ENCODE measurements around the gene AMOTL1.

Gene AMOTL1

DNA sequence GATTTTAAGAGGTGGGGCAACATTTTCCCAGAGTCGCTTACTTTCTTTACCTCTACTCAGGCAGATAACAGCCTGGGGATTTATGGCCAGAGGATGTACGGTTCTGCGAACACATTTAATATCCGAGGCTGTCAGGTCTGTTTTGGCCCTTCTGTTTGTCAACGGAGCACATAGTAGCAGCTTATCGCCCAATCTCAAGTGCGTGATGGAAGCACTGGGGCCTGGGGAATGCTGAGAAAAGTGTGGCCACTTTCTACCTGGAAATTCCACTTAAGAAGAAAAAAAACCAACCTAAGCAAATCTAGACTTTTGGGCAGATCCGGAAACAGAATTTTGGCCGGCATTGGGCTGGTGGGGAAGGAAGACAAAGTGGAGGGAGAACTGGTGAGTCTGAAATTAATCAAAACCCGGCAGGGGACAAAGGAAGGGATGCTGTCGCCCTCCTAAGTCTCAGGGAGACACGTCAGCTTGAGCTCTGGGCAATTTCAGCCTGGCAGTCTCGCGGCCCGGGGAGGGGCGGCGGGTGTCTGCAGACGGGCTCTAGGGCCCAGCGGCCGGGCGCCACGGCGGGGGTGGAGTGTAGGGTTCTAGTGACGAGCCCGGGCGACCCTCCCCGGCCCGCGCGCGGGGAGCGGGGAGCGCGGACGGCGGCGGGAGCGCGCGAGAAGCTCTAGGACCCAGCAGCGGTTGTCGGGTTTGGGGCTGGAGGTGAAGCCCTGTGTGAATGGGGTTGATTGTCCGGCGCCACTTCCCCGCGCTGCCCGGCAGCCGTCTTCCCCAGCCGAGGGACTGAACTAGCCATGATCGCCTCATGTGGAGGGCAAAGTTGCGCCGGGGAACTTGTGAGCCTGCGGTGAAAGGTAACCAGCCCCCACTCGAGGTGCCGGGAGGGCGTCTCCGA, at the start of gene AMOTL1:
Gene AMOTL1, plus strand, starts transcription at position 656 of the 901 bp plus-strand sequence. Its CDS starts 156 bp downstream, at position 812.
- Histone ChIP-seq H3K27me3 (ENCODE audit: control insufficient read depth, low read length) (peaks cover 5% of the 10 kb centered on the region; the same call in 1 of the 2 replicates), H3K27ac (ENCODE audit: low read depth, low read length) (no peak within 1 kb of the TSS), H3K4me3 (ENCODE audit: low read length) (no peak within 1 kb of the TSS), H4K20me1 (ENCODE audit: control insufficient read depth, insufficient read depth, low read depth, low read length) (no peaks in the 10 kb centered on the region), H3K4me2 (ENCODE audit: low read length) (no peak within 1 kb of the TSS), H3K36me3 (ENCODE audit: control insufficient read depth, low read length) (no peaks in the 10 kb centered on the region), H3K9me2 (replicated peaks; ENCODE audit: control insufficient read depth, low read length) (no peaks in the 10 kb centered on the region), H3K9me3 (ENCODE audit: control insufficient read depth, insufficient read depth, low read length) (no peaks in the 10 kb centered on the region), H3F3A (ENCODE audit: control insufficient read depth, insufficient read depth) (no peaks in the 10 kb centered on the region), H3K79me2 (ENCODE audit: control insufficient read depth, low read length) (no peaks in the 10 kb centered on the region), H3K4me1 (ENCODE audit: control insufficient read depth, low read length) (no peaks in the 10 kb centered on the region)
- TF ChIP-seq EZH2phosphoT487 (IDR thresholded peaks at IDR 0.05; ENCODE audit: borderline replicate concordance, low read length) = no peak
- TF ChIP-seq, protein P1, sequence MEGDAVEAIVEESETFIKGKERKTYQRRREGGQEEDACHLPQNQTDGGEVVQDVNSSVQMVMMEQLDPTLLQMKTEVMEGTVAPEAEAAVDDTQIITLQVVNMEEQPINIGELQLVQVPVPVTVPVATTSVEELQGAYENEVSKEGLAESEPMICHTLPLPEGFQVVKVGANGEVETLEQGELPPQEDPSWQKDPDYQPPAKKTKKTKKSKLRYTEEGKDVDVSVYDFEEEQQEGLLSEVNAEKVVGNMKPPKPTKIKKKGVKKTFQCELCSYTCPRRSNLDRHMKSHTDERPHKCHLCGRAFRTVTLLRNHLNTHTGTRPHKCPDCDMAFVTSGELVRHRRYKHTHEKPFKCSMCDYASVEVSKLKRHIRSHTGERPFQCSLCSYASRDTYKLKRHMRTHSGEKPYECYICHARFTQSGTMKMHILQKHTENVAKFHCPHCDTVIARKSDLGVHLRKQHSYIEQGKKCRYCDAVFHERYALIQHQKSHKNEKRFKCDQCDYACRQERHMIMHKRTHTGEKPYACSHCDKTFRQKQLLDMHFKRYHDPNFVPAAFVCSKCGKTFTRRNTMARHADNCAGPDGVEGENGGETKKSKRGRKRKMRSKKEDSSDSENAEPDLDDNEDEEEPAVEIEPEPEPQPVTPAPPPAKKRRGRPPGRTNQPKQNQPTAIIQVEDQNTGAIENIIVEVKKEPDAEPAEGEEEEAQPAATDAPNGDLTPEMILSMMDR (IDR thresholded peaks at IDR 0.05; ENCODE audit: low read depth, low read length, poor library complexity, severe bottlenecking) = no peak

DNA sequence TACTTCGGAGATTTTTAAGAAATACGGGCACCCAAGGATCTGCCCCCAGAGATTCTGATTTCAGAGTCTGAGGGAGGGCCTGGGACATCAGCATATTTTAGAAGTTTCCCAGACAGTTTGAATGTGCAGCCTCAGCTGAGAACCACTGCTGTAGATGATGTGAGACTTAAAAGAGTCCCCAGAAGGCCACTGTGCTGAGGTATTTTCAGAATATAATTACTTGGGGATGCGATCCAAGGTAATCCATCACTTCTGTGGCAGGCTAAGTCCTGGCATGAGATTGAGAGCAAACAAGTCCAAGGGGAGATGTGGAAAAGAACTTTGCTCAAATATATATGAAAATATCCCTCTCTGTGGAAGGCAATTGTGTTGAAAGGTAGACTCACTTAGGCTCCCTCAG, 48.3 kb upstream of the AMOTL1 start:
- H3K4me1 ChIP-seq (ENCODE audit: control insufficient read depth, low read length) = no peaks in the 10 kb centered on the region
- TF ChIP-seq, protein P1 (IDR thresholded peaks at IDR 0.05; ENCODE audit: low read depth, low read length, poor library complexity, severe bottlenecking) = no peak
- TF ChIP-seq EZH2phosphoT487 (IDR thresholded peaks at IDR 0.05; ENCODE audit: borderline replicate concordance, low read length) = no peak
- H3K36me3 ChIP-seq (ENCODE audit: control insufficient read depth, low read length) = no peaks in the 10 kb centered on the region
- no peaks in the 10 kb centered on the region for H3K79me2 ChIP-seq (ENCODE audit: control insufficient read depth, low read length)
- no peaks in the 10 kb centered on the region for H3F3A ChIP-seq (ENCODE audit: control insufficient read depth, insufficient read depth)
- H3K4me3 ChIP-seq (ENCODE audit: low read length) = no peak overlapping the region
- no peak overlapping the region for H3K4me2 ChIP-seq (ENCODE audit: low read length)
- no peaks in the 10 kb centered on the region for H3K9me3 ChIP-seq (ENCODE audit: control insufficient read depth, insufficient read depth, low read length)
- no peaks in the 10 kb centered on the region for H3K9me2 ChIP-seq (replicated peaks; ENCODE audit: control insufficient read depth, low read length)
- no peaks in the 10 kb centered on the region for H4K20me1 ChIP-seq (ENCODE audit: control insufficient read depth, insufficient read depth, low read depth, low read length)
- H3K27me3 ChIP-seq (ENCODE audit: control insufficient read depth, low read length) = no peaks in the 10 kb centered on the region
- H3K27ac ChIP-seq (ENCODE audit: low read depth, low read length) = no peak overlapping the region

DNA sequence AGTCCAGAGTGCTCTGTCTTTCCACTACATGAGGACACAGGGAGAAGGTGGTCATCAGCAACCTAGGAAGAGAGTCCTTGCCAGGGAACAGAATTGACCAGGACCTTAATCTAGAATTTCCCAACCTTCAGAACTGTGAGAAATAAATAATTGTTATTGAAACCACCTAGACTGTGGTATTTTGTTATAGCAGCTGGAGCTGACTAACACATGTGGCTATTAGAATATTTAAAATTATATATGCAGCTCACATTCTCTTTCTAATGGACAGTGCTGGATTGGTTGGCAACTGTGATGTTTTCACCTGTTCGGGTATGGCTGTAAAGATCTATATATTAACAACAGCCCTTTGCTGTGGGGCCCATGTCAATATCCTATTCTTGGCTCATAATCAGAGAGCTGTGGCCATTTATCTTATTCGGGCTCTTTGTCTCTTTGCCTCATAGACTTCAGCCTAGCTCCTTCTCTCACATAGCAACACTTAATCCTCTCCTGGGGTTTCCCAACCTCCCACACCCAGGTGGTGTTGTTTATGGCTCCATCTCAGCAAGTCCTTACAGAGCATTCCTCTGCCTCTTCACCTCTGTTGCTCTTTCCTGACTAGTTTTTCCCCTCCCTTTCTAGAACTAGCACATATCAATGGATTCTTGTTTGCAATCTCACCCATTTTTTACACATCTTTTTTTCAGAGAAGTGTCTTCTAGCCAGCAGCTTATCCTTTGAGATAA, 46.4 kb upstream of the AMOTL1 start:
- Histone ChIP-seq H4K20me1 (ENCODE audit: control insufficient read depth, insufficient read depth, low read depth, low read length) (no peaks in the 10 kb centered on the region), H3K4me1 (ENCODE audit: control insufficient read depth, low read length) (no peaks in the 10 kb centered on the region), H3K36me3 (ENCODE audit: control insufficient read depth, low read length) (no peaks in the 10 kb centered on the region), H3K79me2 (ENCODE audit: control insufficient read depth, low read length) (no peaks in the 10 kb centered on the region), H3K4me2 (ENCODE audit: low read length) (no peak overlapping the region), H3F3A (ENCODE audit: control insufficient read depth, insufficient read depth) (no peaks in the 10 kb centered on the region), H3K27ac (ENCODE audit: low read depth, low read length) (no peak overlapping the region), H3K27me3 (ENCODE audit: control insufficient read depth, low read length) (no peaks in the 10 kb centered on the region), H3K9me2 (replicated peaks; ENCODE audit: control insufficient read depth, low read length) (no peaks in the 10 kb centered on the region), H3K9me3 (ENCODE audit: control insufficient read depth, insufficient read depth, low read length) (no peaks in the 10 kb centered on the region), H3K4me3 (ENCODE audit: low read length) (no peak overlapping the region)
- no peak for TF ChIP-seq EZH2phosphoT487 (IDR thresholded peaks at IDR 0.05; ENCODE audit: borderline replicate concordance, low read length)
- TF ChIP-seq, protein P1 (IDR thresholded peaks at IDR 0.05; ENCODE audit: low read depth, low read length, poor library complexity, severe bottlenecking) = no peak

Measured in DOHH2 (cell line).